ENCODE results near the gene FGR.

Gene FGR

DNA sequence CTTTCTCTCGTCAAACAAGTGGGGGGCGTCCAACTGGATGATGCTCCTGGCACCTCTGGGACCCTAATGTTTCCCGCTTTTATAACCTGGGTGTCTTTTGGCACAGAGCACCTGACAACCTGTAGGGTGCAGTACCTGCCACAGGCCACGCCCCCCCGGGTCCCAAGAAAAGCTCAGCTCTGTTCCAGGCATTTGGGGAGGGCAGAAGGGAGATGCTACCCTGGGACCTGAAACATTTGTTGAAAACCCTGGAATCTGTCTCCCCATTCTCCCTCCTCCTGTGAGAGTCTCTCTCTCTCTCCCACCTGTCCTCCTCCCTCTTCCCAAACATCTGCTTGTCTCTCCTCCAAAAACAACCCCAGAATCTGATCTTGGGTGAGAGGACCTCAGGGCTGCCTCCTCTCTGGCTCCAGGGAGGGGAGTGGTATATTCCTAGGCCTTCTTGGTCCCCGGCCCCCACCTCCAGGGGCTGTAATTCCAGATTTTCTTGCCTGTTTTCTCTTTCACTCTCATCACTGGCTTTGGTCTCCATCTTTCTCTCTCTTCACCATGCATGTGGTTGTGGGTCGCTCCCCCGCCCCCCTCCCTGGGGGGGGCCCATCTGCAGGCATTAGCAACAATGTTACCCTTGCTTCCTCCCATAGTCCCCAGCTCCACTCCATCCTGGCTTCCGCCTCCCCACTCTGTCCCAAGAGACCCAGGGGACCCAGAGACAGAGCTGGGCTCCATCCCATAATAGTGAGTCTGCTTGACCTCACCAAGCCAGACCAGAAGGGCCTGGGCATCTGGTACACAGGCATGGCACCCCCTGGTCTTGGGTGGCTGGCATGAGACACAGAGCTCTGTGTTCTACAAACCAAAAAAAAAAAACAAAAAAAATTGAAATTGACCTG is 35.1 kb downstream of the FGR start:
- no peak for DNase-seq

DNA sequence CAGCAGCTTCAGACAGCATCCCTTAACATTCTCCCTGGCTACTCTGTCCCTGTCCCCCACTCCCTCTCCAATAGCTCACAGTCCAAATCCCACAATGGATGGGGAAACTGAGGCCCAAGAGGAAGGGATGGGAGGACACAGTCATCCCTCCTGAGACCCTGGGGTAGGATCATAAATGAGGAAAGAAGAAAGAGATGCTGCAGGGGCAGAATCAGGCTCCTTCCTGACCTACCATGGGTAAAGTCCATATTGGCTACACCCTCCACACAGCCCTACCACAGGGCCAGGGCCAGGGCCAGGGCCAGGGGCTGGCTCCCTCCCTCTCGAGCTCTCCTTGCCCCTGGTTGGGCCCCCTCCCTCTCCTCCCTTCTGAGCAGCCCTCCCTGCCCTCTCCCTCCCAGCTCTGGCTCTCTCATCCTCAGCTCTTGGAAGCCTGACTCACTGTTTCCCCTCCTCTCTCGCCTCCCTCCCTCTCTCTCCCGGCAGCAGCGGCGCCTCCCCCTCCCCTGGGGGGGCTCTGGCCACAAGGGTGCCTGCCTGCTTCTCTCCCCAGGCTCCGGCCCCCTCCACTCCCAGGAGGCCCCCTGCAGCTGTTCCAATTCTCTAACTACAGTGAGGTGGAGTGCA is 36.0 kb downstream of the FGR start:
- DNase-seq, result no peak

DNA sequence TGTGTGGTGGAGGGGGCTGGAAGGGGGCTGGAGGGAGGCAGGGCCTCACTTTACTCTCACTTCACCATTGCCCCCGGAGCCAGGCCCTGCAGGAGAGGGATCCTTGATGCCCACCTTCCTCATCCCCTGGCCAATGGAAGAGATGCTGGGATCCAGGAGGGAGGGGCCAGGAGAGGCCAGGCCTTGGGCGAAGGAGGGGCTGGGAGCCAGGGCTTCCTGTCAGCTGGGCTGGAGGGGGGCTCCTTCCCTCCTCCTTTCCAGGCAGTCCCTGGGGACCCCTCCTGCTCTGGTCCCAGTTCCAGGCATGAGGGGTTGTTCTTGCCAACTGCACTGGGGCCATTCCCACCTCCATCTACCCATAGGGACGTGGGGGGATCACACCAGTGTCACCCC is 36.7 kb downstream of the FGR start:
- no peak for DNase-seq

DNA sequence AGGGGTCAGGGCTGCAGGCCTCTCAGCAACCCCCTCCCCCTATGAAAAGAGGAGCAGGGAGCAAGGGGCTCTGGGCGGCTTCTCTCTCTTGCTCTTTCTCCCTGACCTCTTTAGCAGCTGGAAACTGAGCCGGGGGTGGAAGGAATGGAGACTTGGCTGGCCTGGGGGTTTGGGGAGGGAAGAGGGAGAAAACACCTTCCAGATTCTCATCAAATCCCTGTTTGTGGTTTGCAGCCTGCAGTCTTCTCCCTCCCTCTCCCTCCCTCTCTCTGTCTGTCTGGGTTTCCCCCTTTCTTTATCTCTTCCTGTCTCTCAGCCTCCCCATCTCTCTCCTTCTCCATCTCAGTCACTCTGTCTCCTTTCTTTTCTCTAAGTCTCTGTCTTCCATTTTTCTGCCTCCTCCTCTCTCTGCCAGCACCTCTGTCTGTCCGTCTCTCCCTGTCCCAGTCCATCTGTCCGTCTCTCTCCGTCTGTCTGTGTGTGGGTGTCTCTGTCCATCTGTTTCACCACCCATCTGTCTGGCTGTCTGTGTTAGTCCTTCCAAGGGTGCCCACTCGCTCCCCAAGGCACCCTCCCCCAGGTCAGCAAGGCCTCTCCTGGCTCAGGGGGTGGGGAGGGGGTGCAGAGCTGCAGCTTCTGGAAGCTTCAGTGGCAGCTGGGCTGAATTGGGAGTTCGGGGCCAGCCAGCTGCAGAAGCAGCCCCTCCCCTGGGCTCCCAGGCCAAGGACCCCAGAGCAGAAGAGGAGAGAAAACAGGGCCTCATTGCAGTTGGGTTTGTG is 37.3 kb downstream of the FGR start:
- DNase-seq, result no peak

DNA sequence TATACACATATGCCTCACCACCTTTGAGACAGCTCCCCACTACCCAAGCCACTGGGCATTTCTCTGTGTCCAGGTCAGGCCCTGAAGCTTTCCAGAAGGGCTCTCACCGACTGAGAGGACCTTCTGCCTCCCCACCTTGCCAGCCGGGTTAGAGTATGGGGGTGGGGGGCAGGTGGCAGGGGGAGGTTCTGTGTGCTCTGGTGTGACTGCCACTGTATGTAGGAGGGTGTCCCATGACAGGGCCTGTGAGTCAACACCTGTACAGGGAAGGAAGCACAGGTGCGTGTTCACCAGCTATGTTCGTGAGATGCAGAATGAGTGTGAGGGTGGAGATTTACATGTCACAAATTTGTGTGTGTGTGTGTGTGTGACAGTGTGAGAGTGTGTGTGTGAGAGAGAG is 38.0 kb downstream of the FGR start:
- no peak for DNase-seq

DNA sequence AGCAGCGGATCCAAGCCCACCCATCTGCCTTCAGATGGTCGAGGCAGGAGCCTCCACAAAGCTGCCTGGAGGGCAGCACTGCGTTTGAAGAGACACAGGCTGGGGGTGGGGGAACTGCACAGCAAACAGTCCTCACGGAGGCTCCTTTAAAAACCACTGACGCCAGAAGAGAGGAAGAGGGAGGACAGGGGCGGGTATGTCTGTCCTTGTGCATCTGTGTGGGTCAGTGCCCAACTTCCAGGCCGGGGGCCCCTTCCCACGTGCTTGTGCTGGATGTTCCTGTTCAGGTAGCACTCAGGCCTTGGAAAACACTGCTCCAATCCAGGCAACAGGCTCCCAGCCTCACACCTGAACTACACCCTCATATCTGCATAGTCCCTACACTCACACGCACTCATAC is 38.7 kb downstream of the FGR start:
- no peak for DNase-seq

DNA sequence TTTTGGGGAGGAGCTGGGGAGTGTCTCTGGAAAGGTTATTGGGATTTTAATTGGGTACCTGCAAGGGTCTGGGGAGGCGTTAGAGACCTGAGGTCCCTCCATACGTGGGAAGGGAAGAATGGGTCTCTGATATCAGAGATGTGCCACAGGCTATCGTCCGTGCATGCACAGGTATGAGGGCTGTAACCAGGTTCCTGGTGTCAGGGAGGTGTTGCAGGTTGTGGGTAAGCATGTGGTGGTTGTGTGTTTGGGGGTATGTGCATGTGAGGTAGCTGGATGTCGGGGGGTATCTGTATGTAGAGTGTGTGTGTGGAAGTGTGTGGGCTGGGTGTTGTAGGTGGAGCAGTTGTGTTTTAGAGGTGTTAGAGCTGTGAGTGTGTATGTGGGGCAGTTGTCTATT is 39.4 kb downstream of the FGR start:
- no peak for DNase-seq

DNA sequence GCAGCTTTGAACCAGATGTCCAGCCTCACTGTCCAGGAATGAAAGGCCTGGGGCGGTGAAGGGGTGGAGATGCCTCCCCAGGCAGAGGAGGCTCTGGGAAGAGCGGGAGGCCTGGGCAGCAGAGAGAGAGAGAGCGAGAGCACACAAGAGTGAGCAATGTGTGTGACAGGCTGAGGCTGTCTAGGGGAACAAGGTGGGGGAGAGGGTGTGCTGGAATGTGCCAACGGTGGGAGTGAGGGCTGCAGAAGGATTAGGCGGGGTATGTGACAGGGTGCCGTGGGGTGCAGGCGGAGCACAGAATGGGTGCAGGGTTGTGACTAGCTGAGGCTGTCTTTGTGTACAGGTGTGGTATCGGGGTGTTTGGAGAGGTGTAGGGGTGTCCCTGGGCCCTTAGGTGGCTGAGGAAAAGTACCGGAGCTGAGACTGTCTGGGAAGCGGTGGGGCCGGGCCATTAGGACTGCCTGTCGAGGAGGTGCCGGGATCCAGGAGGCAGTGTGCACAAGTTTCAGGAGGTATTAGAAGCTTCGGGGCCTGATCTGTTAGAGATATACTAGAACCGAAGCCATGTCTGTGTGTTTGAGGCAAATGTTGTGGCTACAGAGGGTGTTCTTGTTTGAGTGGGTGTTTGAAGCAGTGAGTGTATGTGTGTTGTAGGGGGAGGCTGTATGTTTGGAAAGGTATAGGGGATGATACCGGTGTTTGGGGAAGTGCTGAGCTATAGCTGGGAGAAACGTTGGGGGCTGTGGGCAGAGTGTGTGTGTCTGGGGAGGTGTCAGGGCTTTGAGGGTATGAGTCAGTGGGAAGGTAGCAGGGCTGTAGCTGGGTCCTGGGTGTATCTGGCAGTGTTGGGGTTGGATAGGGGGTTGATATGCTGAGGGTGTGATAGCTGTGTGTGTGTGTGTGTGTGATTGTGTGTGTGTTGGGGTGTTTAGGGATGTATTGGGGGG is 40.1 kb downstream of the FGR start:
- DNase-seq, result no peak

DNA sequence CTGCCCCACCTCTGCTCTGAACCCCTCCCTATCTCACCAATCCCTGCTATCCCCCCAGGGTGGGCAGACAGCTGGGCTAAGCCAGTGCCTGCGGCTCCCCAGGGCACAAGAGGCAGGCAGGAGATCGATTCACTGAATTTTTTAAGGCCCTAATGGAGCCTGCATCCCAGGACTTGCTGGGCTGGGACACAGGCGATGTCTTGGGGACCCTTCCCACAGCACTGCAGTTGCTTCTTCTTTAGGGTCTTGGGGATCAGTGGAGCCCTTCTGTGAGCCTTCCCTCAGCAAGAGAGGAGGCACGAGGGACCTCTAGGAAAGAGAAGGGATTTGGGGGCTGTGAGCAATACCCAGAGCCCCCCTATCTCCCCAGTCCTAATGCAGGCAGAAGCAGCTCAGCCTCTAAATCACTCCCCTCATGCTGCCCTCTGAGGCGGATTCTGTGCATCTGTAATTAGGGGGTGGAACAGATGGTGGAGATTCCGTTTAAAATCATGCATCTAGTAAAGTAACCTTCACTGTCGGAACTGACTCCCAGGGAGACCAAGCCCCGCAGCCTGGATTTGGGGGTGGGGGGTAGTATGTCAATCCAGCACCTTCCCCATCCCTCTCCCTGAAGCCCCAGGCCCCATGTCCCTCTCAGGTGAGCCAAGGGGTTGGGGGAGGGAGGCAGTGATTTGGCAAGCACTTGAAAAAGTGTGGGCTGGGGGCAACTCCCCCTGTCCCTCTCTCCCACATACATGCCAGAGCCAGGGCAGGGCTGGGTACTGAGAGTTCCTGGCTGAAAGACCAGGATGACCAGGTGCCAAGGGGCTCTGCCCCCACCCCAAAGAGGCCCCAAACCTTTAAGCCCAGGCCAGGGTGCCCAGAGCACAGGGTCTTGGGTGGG is 41.1 kb downstream of the FGR start:
- DNase-seq, result no peak

DNA sequence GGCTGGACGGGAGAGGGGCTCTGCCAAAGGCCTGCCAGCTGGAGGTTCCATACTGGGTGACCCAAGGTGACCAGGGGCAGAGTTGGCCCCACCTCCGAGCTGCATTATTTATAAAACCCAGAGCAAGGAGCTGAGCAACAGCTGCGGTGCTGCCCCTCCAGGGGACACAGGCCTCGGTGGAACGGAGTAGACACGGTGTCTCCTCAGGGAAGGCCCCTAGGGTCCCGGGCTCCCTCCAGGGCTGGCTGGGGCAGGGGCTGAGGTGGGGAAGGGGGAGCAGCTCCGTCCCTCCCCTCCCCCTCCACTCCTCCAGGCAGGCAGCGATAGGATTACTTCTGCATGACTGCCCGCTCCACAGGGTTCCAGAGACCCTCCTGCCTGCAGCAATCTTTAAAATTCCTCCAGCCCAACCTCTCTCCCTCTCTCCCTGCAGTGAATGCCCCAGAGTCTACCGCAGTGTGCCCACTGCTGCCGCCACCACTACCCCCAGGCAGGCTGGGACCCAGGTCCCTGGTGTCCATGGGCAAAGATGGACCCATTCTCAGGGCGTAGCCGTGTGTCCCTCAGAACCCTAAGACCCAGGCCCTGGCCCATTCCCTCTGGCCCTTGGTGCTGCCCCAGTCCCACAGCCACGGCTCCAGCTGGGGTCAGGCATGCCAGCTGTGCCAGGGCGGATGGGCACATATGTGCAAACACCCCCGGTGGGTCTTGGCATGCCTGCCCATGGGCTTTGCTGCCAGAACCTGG is 41.9 kb downstream of the FGR start:
- no peak for DNase-seq

DNA sequence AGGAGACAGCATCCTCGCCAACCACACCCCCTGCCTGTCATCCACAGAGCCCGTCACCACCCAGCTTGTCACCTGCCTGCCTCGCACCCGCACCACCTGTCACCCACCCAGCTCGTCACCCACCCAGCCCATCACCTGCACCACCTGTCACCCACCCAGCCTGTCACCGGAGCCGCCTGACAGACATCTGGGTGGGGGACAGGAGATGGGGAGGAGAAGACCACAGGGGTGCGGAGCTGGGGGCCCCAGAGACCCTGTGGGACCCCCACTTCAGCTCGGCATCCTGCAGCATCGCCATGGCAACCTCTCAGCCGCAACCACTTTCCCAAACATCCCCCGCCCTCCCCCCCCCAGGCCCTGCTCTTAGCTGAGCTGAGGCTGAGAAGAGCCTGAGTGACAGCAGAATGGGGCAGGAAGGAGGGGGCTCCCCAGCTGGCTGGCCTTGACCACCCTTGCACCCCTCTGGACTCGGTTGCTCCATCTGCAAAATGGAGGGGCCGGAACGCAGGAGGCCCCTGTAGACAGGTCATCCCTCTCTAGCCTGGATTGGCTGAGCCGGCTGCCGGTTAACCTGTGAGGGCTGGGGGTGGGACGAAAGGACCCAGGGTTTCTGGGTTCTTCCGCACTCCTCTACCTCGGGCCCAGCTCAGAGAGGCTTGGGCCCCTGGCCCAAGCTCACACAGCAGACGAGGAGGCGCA is 42.6 kb downstream of the FGR start:
- no peak for DNase-seq

DNA sequence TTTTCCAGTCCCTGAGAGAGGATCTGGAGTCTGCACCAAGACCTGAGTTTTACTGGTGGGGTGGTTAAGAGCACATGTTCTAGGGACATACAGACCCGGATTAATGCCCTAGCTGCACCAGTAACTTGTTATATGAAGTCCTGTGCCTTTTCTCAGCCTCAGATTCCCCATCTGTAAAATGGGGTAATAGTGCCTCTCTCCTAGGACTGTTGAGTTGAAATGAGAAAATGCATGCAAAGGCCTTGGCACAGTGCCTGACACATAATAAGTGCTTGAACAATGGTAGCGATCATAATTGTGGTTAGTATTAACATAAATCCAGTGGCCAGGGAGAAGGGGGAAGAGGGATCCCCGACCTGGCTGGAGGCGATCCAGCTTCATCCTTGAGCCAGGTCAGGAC is 43.4 kb downstream of the FGR start:
- DNase-seq, result no peak

DNA sequence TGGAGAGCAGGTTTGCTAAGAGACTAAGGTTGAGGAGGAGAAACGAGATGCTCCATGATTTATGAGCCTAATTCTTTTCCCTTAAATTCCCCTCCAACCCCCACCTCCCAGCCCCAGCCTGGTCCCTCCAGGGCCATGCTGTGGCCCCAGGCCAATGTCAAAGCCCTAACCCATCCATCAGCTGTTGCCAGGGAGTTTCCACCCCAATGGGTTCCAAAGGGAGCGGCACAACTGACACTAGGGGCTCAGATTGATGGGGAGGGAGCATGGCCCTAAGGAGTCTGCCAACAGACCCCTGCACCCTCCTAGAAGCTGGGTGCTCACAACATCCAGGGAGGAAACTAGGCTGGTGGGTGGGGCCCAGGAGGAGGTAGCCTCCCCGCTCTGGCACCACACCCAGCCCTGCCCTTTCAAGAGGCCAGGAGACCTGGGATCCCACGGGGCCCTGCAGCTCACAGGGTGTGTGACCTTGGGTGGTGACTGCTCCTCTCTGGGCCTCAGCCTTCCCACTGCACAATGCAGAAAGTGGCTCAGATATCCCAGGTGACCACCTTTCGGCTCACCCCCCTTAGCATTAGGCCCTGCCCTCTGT is 44.0 kb downstream of the FGR start:
- DNase-seq, result no peak

DNA sequence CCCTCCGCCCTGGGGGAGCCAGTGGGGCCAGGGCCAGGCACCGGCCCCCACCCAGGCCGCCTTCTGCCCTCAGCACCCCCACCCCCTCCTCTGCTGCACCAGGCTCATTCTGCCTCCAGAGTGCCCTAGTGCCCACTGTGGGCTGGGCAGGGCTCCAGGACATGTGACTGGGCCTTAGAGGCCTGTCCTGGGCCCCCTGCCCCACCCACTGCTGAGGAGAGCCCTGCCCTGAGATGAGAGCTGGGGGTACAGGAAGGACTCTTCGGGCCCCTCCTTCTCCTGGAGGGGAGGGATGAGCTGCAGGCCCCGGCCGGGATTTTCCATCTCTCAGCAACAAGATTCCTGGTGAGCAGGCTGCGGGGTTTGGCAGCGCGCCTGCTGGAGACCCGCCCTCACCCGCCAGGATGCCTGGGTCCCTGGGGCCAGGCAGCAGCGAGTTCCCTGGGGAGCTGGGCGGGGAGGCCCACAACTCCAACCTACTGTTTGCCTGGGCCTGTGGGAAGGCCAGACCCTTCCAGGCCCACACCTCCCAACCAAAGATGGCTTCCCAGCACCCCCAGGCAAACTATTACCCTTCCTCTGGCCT is 45.1 kb downstream of the FGR start:
- no peak for DNase-seq

DNA sequence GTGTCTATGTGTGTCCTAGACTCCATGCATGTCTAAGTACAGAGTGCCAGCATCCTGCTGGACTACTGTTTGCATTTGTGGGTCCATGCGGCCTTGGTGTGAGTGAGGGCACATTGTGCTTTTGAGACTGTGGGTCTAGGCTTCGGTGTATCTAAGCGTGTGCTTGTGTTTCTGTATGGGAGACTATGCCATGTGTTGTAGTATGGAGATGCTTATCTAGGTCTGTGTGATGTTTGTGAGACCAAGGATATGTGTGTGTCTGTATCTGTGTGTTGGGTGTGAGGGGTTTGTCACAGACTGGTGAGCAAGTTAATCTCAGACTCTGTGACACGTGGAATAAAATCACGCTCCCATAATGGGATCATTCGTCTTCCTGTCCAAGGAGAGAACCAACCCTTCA is 45.5 kb downstream of the FGR start:
- no peak for DNase-seq

DNA sequence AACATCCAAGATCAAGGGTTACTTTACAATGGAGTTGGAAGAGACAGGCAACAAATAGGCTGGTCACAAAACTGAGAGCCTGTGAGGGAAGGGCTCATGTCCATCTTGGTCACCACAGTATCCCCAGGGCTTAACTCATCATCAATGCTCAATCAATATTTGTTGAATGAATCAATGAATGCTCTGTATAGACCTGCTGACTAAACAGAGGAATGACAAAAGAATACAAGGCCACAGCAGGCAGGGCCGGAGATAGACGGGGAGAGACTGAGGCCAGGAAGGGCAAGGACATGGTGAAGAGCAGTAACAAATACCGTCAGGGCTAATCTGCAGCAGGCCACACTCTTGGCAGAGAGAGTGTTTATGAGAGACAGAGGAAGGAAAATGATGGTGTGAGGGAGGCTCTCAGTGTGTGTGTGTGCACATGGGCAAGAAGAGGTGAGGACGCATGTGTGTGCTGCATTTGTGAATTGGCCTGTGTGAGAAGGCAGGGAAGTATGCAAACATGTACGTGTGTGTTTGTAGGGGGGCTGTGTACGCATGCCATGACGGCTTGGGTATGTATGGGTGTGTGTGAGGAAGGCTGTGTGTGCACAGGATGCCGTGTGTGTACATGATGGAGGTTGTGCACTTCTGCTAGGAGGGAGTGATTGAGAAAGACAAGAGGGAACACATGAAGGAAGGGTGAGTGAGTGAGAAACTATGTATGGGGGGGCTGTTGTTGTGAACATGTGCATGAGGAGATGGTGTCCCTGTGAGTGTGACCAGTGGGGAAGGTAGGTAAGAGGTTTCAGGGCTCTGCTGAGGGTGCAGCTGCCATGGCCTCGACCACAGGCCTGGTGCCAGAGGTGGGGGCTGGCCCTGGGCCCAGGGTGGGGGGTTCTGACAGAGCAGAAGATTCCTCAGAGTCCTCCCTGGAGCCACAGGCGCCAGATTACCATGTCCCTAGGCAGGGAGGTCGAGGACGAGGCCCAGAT is 46.4 kb downstream of the FGR start:
- no peak for DNase-seq

DNA sequence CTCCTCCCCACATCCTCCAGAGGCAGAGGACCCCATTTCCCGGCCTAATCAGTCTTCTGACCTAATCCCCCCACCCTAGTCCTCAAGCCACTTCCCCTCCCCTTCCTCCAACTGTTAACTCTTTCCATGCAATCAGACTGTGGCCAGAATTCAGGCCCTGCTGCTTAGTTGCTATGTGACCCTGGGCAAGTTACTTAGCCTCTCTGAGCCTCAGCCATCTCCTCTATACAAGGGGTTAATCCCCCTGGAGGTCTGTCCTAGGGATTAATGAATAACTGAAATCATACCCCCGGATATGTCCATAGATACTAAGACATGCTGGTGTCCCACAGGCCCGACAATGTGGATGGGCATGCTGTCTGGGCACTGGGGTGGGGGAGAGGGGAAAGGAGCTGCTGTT is 49.3 kb downstream of the FGR start:
- no peak for DNase-seq

DNA sequence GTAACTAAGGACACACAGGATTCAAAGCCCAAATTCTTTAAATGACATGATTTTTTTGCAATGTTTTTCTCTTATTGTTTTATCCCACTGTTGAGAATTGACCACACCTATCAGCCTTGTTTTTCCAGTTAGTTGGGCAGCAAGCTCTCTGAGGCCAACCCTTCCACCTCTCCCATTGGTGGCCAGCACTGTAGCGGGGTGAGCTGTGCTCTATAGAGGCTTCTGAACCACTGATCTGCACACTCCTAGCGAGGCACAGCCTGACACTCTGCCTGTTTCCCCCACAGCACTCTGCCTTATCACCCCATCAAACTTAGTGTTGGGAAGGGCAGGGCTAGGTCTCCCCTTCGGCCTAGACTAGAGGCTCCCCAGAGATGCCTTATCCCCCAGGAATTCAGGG is 50.5 kb downstream of the FGR start:
- no peak for DNase-seq
